ENCODE results near the gene NOTCH2. TPM values are rescaled to one million over a fixed set of nuclear protein-coding genes. Genes with fewer than 3 reads are reported as not detected.
A peak's percentile ranks its signal among the peaks of the same experiment; 100 is the strongest.
"Not testable (repeated sequence)": the region's sequence is repeated elsewhere in the genome, so short reads cannot be mapped to it uniquely, and the experiment has no call there.

Gene NOTCH2
- total RNA-seq: 30.3 TPM

DNA sequence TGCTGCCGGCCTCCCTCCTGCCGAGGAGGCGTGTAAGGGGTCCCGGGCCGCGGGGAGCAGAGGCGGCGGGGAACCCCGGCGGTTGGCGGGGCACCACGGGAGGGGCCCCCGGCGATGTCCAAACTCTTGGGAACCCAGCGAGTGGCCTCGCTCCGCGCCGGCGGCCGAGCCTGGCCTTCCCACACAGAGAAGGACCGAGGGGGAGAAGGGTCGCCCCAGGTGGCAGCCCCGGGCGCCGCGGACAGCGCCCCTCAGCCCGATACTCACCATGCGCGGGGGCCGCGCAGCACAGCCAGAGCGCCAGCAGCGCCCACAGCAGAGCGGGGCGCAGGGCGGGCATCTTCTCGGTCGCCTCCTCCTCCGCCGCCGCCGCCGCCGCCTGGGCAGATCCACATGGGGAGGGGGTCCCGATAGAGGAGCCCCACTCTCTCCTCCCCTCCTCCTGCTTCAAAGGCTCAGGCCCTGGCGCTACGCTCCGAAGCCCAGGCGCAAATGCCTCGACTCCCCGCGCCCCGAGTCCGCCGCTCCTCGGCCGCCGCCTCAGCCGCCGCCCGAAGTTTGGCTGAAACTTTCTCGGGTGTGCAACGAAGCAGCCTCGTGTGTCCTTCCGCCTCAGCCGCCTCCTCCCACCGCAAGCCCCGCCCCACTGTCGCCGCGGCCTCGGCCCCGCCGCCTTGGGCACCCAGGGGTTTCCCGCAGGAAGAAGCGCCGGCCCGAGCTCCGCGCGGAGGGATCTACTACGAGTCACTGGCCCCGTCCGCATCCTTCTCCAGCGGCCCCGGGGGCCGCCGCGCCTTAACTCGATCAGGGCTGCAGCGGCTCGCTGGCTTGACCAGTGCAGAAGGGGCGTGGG, at the start of gene NOTCH2:
Gene NOTCH2 (minus strand): TSS at position 596 of the 853 bp plus-strand sequence. CDS start 256 bp downstream, at position 340.
- peak; percentile 3 for DNase-seq

DNA sequence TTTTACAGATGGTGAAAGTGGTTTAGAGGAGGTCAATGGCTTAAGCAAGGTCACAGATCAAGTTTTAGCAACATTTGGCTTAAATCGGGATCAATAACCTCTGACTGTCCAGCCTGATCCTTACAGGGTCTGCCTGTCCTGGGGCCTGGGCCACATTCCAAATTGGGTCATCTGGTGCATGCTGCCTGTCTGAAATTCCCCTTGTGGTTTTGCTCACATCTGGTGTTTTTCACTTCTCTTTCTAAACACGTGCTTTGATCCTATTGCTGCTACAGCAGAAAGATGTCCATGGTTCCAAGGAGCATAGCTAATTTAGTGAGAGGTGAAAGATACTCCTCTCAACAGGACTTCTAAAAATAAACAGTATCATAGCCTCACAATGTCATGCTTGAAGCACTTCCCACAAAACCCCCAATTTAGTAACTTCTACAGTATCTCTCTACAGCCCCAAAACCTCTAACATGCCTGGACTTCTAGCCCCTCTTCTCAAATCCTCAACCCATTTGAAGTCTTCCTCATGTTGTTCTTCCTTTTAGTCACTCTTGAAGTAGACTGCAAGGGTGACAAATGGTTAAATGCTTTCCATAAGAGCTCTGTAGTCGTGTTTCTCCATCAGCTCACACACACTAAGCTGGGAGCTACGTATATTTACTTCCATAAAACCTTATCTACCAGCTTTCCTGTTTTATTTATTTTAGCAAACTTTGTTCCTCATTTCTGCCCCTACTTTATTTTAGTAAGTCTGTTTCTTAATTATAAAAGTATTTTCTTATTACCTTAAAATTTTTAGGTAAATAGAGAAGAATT, 48.1 kb upstream of the NOTCH2 start:
- DNase-seq: not testable (repeated sequence)

DNA sequence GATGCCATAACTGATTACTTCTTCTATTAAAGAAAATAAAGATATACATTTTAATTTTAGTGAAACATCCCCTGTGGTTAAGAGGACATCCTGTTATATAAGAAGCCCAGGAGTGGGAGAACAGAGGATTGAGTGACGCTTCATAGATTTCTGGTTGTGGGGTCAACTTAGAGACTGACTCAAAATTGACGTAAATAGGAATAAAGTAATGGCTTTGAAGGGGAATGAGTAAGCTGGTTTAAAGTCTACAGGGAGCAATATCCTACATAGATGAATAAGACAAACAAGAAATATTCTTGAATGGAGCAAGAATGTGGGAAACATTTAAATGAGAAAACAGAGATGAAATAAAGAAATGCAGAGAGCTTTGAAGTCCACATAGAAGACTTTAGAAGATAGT, 46.6 kb upstream of the NOTCH2 start:
- not testable (repeated sequence) for DNase-seq

DNA sequence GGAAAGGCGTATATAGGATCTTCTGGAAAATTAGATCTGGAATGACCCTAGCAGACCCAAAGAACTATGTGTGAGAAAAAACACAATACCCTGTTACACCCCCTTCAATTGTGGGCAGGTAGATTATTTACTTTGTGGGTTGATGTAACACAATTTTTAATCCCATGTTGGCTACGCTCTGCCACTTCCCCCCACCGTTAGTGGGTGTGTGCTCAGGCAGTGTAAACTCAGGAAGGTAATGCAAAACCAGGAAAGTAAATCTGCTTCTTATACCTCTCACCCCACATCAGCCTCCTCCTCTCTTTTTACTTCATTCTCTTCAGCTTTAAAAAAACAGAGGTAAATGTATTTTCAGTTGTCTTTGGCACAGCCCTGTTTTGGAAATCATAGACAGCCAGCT, 43.7 kb upstream of the NOTCH2 start:
- not testable (repeated sequence) for DNase-seq

DNA sequence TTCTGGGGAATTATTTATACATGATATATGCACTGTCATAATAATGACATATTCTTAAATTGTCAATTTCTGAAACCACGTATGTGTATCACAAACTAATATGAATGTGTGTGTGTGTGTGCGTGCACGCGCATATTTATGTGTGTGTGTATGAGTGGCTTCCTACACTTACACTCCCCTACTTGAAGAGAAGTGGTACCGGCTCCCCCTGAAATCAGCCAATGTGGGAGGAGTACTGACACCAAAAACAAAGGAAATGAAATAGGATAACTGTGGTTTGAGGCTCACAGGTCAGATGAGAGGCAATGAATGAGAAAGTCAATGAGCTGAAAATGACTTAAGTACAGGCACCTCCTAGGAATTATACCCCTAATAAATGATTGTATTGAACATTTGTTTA, 42.8 kb upstream of the NOTCH2 start:
- DNase-seq: not testable (repeated sequence)

DNA sequence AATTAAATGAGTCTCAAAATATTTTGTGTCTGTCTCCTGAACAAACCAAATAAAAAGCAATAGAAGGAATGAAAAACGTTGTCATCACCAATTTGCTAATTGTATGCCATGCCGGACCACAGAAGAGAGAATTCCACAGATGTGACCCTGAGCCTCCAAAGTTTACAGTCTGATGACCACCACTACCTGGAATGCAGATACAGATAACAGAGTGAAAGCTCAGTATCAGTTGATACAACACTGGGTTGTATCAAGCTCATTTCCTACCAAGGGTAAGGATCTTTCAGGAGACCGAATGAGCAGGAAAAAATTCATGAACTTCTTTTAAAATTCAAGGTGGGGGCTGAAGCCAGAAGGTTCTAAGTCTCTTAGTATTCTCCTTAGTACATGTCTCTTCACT, 42.3 kb upstream of the NOTCH2 start:
- DNase-seq: not testable (repeated sequence)

DNA sequence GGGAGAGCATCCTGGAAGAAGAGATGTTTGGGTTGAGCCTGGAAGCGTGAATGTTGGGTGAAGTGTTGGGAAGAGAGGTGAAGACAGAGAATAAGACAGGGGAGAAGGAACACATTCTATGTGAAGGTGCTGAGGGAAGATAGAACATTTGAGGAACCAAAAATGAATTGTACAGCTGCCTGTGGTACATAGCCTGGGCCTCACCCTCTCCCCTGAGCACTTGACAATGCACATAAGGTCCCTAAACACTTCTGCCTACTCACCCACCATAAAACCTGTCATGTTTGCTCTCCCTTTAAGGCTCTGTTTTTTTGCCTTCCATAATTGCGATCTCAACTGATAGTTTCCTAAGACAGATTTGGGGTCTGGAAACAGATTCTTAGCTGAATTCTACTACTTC, 41.5 kb upstream of the NOTCH2 start:
- DNase-seq: not testable (repeated sequence)

DNA sequence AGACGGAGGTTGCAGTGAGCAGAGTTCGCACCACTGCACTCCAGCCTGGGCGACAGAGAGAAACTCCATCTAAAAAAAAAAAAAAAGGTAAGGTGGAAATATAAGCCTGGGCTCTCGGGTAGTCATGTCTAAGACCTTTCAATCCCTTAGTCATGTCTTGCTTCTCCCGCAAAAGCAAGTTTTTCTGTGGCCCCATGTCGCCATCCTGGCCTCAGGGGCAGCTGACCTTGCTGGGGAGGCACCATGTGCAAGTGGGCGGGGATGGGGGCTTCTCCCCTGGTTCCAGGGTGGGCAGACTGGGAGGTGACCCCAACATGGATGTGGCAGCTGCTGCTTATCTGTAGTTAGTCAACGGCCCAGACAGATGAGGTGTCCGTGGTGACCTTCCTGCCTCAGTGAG, 40.2 kb upstream of the NOTCH2 start:
- DNase-seq: not testable (repeated sequence)

DNA sequence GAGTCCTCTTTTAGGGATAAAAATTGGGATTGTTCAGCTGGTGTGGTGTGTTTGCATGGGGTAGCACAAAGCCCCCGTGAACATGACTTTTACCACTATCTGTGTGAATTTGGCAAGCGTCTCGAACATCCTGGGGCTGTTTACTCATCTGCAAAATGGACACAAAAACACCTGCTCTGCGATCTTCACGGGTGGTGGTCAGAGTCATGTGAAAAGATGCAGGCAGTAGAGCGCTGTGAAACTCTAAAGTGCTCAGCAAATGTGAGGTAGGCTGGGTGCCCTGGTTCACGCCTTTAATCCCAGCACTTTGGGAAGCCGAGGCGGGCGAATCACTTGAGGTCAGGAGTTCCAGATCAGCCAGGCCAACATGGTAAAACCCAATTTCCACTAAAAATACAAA, 39.7 kb upstream of the NOTCH2 start:
- DNase-seq: not testable (repeated sequence)

DNA sequence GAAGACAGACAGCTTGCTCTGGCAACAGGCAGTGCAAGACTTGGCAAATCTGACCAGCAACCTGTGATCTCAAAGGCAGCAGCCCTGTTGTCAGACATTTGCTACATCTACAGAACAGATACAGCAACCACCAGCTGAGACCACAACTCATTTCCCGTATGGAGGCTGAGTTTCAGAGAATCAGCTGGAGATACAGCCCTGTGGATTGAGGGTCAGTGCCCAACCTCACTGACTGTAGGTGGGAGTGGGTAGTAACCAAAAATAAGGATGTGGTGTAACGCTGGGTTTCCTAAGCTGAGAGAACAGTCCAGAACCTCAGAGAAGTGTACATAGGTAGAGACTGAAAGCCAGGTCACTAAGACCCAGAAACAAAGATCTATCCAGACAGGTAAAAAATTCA, 35.8 kb upstream of the NOTCH2 start:
- not testable (repeated sequence) for DNase-seq

DNA sequence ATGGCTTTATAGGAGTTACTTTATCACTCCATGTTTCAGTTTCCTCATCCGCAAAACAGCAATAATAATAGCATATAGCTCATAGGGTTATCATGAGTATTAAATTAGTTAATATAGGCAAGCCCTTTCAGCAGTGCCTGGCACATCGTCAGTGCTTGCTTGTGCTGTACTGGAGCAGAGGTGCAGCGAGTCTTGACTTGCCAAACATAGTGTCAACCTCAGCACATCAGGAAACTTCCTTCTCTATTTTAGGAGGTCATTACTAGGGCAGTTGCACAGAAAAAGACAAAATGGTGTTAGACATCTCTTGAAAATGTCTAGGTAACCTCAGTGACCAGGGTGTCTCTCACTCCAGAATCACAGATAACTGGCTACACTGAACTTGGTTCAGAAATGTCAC, 34.3 kb upstream of the NOTCH2 start:
- DNase-seq: not testable (repeated sequence)

DNA sequence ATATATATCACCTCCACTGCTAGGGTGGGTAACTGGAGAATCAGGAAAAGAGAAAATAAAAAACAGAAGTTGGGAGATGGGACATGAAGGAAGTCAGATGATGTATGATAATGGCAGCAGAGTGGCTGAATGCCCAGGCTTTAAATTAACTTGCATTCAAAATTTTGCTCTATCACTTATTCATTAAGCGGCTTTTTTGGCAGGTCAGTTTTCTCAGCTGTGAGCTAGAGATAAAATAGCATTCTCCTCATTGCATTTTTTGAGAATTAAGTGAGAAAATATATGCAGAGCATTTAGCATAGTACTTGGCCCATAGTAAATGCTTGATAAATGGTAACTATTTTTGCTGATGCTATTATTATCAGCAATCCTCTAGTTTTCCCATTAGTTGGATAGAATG, 32.1 kb upstream of the NOTCH2 start:
- not testable (repeated sequence) for DNase-seq

DNA sequence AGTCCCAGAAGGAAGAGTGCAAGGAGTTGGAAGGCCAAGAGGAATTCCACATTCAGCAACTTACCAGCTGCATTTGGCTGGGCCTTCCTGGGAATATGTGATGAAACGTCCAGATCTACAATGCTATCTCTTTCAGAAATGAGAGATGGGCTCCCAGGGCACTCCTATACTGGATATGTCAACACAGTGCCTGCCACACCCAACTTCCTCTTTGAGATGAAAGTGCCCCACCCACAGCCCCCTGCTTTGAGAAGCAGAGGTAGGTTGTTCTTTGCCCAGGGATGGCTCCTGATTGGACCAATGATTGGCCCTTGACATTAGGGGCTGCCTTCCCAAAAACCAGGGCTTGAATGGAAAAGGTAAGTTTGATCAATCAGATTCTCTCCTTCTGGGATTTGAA, 31.1 kb upstream of the NOTCH2 start:
- not testable (repeated sequence) for DNase-seq

DNA sequence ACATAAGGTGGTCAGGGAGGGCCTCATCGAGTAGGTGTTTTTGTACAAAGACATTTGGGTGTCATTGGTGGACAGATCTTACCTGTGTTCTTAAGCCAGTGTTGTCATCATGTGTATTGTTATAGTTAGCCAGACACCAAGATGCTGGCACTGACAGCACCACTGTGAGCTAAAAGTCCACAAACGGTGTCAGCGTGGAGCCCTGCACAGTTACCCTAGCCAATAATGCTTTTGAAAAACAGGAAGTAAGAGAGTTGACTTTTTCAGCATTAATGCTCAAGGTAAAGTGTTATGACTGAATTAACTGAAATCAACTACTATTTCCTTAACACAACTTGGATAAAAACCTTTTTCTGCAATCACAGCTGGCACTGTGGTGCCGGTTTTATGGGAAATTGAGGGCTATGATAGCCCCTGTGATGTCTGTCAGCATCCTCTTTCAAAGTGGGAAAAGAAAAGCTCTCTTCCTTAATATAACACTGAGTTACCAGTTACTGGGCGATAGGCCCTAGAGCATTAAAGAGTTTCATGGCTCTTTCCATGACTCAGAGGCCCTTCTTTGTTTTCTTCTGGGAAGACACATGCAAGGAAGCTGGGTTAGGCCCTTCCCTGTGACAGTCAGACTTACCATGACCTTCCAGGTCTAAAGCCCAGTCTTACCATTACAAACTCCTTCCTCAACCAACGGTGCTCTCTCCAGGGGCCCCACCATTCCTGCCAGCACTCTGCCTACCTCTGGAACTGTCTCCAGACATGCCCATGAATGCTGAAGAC, 29.7 kb upstream of the NOTCH2 start:
- not testable (repeated sequence) for DNase-seq

DNA sequence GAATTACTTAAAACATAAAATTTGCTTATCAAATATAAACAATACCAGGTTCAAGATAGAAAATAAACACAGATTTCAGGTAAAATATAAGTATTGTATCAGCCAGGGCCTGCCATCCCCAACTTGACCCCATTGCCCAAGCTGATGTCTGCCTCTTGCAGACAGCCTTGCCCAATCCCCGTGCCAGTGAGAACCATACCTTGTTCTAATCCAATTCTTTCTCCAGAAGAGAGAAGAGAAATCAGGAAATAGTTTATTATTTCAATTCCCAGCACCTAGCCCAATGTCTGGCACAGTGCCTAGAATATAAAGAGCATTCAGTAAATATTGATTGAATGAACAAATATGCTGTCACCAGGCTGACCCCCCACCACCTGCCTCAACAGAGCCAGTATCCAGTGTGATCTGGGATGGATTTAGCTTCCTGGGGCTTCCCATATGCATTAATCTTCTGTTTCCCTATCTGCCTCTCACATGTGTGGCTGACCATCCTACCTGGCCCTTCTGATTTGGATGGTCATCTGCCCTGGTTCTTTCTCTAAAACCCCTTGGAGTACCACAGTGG, 27.6 kb upstream of the NOTCH2 start:
- not testable (repeated sequence) for DNase-seq

DNA sequence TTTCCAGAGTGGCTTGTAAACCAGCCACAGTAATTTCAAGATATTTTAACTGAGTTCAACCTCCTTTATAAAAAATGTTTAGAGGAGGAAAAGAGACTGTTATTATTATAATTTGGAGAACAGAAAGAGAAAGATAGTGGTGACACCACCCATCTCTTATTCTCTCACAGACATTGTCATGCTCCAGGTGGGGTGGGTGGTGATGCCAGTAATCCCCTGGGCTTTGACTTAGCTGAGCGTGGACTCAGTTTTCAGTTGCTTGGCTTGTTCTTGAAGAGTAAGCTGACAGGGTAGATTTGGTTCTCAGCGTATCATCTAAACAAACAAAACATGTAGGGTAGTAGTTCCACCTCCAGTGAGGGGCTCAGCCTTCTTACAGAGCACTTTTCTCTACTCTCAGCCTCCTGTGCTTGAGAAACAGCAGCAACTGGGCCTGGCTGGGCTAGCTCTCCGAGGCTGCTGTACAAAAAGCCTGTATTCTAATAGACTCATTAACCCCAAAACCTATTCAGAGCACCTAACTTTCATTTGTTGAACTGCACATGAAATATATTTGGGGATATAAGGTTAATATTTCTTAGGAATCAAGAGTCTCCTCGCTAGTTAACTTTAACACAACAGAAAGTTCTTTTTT, 24.2 kb upstream of the NOTCH2 start:
- not testable (repeated sequence) for DNase-seq

DNA sequence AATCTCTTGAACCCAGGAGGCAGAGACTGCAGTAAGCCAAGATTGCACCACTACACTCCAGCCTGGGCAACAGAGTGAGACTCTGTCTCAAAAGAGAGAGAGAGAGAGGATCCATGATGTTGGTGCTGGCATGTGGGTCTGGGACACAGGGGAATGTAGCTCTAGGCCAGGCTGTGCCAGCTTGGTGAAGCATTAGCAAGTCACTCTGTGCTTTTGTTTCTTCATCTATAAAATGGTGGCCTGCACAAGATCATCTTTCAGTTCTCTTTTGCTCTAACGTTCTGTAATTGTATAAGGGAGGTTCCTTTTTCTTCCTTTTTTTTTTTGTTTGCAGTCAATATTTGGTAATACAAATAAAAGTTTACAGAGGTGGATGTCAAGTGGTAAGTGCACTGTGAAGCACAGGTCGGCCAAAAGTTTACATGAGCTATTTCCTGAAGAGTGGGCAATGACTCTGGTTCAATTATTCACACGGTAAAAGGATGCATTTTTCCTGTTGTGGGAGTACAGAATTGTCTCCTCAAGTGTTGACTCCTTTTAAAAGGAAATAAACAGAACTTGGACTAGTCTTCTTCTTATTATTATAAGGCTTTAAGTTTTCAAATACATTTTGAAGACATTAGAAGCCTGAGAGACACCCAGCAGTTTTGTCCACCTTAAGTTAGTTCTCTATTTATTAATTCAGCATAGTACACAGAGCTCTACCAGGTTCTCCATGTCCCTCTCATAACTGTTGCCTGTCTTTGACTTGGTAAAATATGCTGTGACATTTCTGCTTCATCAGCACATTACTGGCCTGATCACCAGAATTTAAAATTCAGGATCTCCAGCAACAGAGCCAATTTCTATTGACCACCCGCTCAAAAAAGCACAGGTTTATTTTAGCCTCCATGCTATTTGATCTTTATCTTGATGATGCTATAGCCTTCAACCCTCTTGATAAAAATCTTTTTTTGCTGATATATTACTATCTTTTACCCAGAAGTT, 23.1 kb upstream of the NOTCH2 start:
- not testable (repeated sequence) for DNase-seq

DNA sequence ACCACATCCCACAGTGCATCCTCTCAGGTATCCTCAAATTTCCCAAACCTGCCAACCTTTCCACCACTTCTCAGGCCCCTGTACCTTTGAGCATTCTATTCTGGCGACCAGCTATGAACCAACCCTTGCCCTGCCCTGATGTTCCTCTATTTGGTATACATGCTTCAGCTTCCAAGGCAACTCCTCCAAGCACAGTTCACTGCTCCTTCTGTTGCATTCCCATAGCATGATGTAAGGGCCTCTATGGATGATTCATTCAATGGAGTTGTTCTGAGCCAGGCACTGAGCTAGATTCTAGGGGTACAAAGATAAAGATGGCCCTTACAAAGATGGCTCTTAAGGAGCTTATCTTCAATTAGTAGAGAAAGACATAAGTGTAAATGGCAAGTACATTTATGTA, 21.4 kb upstream of the NOTCH2 start:
- DNase-seq: not testable (repeated sequence)

DNA sequence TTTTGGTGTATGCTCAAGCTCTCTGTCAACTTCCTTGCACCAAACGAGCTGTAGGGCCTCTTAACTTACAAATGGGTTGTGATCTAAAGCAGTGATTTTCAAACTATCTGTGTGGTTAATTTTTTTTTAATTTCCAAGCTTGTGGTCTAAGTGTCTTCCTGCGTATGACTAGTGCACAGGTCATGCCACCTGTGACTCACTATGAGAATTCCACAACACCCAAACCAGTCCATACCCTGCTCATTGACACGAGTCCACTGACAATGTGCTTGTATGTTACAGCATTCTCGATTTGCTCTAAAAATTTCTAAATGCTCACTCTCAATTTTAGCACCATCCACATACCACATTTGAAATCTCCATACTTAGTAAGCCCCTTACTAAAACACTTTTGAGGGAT, 18.5 kb upstream of the NOTCH2 start:
- not testable (repeated sequence) for DNase-seq

DNA sequence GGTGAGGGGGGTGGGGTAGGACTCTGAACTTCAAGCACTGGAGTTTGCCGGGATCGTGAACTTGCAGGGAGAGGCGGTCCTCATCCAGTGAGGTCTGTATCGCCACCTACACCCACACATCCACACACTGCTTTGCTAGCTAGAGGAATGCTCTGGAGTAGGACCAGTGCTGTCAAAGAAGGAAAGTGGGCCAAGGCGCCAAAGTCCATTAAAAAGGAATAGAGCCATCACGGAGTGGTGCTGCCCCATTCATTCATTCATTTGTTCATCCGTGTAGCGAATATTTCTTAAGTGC, 405 bp upstream of the NOTCH2 start:
- not testable (repeated sequence) for DNase-seq

DNA sequence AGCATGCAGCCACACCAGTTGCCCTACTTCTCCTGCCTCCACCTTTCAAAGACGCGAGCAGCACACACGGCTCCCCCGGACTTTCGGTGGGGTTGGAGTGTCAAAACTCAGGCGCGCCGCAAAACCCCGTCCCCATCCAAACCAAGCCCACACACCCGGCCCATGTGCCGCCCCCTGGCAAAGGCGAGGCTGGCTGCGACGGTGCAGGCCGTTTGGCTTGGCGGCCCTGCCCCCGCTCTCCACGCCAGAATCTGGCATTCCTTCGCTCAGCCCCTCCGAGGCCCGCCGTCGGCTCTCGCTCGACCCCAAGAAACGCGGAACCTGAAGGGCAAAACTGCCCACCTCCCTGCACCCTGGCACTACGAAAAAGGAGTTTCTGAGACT, 787 bp downstream of the NOTCH2 start:
- DNase-seq: not testable (repeated sequence)

Data from occipital lobe (tissue), 2 donors.